ENCODE data around the gene C19orf18. TPM values are rescaled to one million over a fixed set of nuclear protein-coding genes. Genes with fewer than 3 reads are reported as not detected.

C19orf18 gene
- total RNA-seq, 6 experiments from 2014 or later = 0.23 to 0.59 (median 0.33) TPM; not detected in 3

DNA sequence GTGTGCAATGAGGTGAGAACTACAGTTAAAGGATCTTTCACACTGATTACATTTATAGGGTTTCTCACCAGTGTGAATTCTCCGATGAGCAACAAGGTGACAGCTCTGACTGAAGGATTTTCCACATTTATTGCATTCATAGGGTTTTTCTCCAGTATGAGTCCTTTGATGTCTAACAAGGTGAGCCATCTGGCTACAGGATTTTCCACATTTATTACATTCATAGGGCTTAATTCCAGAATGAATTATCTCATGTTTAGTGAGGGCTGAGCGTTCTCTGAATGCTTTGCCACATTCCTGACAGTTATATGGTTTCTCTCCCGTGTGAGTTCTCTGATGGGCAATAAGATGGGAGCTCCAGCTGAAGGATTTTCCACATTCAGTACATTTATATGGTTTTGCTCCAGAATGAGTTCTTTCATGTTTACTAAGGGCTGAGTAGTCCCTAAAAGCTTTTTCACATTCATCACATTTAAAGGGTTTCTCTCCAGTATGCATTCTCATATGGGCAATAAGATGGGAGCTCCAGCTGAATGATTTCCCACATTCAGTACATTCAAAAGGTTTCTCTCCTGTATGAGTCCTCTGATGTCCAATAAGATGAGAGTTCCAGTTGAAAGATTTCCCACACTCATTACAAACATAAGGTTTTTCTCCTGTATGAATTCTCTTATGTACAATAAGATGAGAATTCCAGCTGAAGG, 4.4 kb upstream of the C19orf18 start:
- no peak for DNase-seq
- Mint-ChIP-seq H3K27ac (no peak overlapping the region), H3K4me1 (ENCODE audit: low read depth) (no peaks in the 10 kb centered on the region), H3K27me3 (ENCODE audit: insufficient read depth) (peaks cover 2% of the 10 kb centered on the region), H3K4me3 (no peak overlapping the region), H3K36me3 (ENCODE audit: low read depth) (peaks cover 97% of the 10 kb centered on the region), H3K9me3 (peaks cover 100% of the 10 kb centered on the region)
- TF ChIP-seq, protein P1, sequence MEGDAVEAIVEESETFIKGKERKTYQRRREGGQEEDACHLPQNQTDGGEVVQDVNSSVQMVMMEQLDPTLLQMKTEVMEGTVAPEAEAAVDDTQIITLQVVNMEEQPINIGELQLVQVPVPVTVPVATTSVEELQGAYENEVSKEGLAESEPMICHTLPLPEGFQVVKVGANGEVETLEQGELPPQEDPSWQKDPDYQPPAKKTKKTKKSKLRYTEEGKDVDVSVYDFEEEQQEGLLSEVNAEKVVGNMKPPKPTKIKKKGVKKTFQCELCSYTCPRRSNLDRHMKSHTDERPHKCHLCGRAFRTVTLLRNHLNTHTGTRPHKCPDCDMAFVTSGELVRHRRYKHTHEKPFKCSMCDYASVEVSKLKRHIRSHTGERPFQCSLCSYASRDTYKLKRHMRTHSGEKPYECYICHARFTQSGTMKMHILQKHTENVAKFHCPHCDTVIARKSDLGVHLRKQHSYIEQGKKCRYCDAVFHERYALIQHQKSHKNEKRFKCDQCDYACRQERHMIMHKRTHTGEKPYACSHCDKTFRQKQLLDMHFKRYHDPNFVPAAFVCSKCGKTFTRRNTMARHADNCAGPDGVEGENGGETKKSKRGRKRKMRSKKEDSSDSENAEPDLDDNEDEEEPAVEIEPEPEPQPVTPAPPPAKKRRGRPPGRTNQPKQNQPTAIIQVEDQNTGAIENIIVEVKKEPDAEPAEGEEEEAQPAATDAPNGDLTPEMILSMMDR (IDR thresholded peaks at IDR 0.05) = no peak

DNA sequence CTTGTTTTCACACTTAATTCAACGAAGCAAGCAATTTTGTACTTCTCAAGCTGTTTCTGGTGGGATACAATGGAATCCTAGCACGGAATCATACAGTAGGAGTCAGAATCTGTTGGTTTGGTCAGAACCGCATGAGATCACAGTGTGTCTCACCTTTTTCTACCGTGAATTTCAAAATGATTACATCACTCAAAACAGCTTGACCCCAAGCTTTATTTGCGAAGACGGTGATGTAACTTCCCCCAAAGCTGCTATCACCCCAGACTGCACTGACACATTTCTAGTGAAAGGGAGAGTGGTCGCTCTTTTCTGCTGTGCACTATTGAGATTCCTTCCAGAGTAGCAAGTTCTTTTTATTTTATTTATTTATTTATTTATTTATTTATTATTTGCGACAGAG, 9.6 kb downstream of the C19orf18 start:
- DNase-seq = no peak
- TF ChIP-seq, protein P1 (IDR thresholded peaks at IDR 0.05) = no peak
- Mint-ChIP-seq H3K9me3 (peaks cover 63% of the 10 kb centered on the region), H3K36me3 (ENCODE audit: low read depth) (peaks cover 33% of the 10 kb centered on the region), H3K4me1 (ENCODE audit: low read depth) (no peaks in the 10 kb centered on the region), H3K27me3 (ENCODE audit: insufficient read depth) (no peaks in the 10 kb centered on the region; the same call in 1 of the 2 replicates), H3K4me3 (no peak overlapping the region), H3K27ac (no peak overlapping the region)

DNA sequence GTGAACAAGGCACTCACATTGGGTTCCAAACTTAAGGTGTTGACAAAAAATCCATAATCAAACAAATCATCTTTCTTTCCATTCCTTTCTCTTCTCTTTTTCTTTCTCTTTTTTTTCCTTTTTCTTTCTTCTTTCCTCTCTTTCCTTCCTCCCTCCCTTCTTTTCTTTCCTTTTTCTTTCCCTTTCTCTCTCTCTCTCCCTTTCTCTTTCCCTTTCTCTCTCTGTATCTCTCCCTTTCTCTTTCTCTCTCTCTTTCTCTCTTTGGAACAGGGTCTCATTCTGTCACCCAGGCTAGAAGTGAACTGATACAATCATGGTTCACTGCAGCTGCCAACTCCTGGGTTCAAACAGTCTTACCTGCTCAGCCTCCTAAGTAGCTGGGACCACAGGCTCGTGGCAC, 12.5 kb downstream of the C19orf18 start:
- DNase-seq = no peak
- Mint-ChIP-seq H3K4me1 (ENCODE audit: low read depth) (no peaks in the 10 kb centered on the region), H3K9me3 (peaks cover 65% of the 10 kb centered on the region), H3K36me3 (ENCODE audit: low read depth) (peaks cover 27% of the 10 kb centered on the region), H3K27me3 (ENCODE audit: insufficient read depth) (no peaks in the 10 kb centered on the region; the same call in 1 of the 2 replicates), H3K4me3 (no peak overlapping the region), H3K27ac (no peak overlapping the region)
- TF ChIP-seq, protein P1 (IDR thresholded peaks at IDR 0.05) = no peak

DNA sequence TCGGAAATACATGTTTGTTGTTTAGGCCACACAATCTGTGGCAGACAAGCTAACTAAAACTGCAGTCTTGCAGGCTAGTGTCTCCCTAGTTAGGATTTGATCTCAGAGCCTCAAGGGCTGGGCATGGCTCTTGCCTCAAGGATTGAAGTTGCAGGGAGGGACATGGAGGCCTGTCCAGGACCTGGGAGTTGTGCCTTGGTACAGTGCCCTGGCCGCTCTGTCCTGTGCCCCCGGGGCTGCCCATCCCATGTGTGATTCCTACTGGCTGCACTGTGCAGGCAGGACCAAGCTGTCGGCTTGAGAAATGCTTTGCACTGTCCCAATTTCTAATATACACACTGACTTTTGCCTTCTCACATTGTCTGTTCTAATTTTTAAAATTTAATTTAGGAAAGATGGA, 19.3 kb downstream of the C19orf18 start:
- H3K4me3 Mint-ChIP-seq = no peak overlapping the region
- DNase-seq = no peak
- peaks cover 18% of the 10 kb centered on the region for H3K36me3 Mint-ChIP-seq (ENCODE audit: low read depth)
- H3K27ac Mint-ChIP-seq = no peak overlapping the region
- H3K4me1 Mint-ChIP-seq (ENCODE audit: low read depth) = no peaks in the 10 kb centered on the region
- peaks cover 1% of the 10 kb centered on the region; the same call in 1 of the 2 replicates for H3K27me3 Mint-ChIP-seq (ENCODE audit: insufficient read depth)
- H3K9me3 Mint-ChIP-seq = peaks cover 63% of the 10 kb centered on the region
- TF ChIP-seq, protein P1 (IDR thresholded peaks at IDR 0.05) = no peak

DNA sequence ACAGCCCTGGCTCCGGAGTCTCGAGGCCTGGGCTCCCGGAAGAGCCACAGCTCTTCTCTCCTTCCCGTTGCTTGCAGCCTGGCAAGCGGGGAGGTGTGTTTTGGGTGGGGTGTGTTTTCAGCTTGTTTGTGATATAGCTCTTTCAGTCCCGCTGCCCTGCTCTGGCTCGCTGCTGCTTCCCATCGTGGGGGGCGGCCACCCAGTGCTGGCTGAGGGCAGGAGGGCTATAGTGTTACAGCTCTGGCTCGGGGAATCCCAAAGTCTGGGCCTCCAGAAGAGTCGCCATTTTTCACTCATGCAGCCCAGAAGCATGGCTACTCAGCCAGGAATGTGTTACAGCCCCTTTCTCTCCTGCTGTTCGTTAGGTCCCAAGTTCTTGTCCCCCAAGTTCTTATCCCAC, 24.6 kb downstream of the C19orf18 start:
- H3K9me3 Mint-ChIP-seq = peaks cover 60% of the 10 kb centered on the region

More for the DNA sequence above, 24.6 kb downstream of the C19orf18 start:
- Mint-ChIP-seq H3K4me3 (no peak overlapping the region), H3K4me1 (ENCODE audit: low read depth) (peaks cover 13% of the 10 kb centered on the region), H3K27me3 (ENCODE audit: insufficient read depth) (peaks cover under 1% of the 10 kb centered on the region; the same call in 1 of the 2 replicates), H3K27ac (no peak overlapping the region), H3K36me3 (ENCODE audit: low read depth) (peaks cover 31% of the 10 kb centered on the region)
- TF ChIP-seq, protein P1 (IDR thresholded peaks at IDR 0.05) = no peak
- DNase-seq = no peak
